HCT116 (cell line): Measurements from ENCODE around the gene CBX1.

Experiments used
- EZH2 ChIP-seq: fragments of 200-600 bp; sonication (generic); IDR thresholded peaks from 2 replicates; pipeline ENCODE4 v1.6.1; 2017; ENCODE audit warnings: antibody characterized with exemption, mixed run types
- EZH2phosphoT487 ChIP-seq: fragments of 200-600 bp; IDR thresholded peaks from 2 replicates; pipeline ENCODE4 v1.6.1; 2018; ENCODE audit warnings: antibody characterized with exemption, borderline replicate concordance
- TF ChIP-seq, protein P1 (sequence below), 3 experiments: fragments of 200-600 bp in 1 of 3; sonication (generic) in 1 of 3; IDR thresholded peaks in 2 of 3; conservative IDR thresholded peaks in 1 of 3; 2 replicates each; pipeline ENCODE4 v1.5.1; 2012 to 2017; ENCODE audit warnings: low read depth in 2 of 3, low read length in 2 of 3, antibody characterized with exemption in 1 of 3, borderline replicate concordance in 1 of 3, control low read depth in 1 of 3, mild to moderate bottlenecking in 1 of 3, mixed read lengths in 1 of 3, mixed run types in 1 of 3, moderate library complexity in 1 of 3; ENCODE audit not compliant: insufficient read depth in 1 of 3
- TF ChIP-seq, protein P2 (sequence below): IDR thresholded peaks from 2 replicates; pipeline ENCODE4 v1.6.1; 2012

DNA sequence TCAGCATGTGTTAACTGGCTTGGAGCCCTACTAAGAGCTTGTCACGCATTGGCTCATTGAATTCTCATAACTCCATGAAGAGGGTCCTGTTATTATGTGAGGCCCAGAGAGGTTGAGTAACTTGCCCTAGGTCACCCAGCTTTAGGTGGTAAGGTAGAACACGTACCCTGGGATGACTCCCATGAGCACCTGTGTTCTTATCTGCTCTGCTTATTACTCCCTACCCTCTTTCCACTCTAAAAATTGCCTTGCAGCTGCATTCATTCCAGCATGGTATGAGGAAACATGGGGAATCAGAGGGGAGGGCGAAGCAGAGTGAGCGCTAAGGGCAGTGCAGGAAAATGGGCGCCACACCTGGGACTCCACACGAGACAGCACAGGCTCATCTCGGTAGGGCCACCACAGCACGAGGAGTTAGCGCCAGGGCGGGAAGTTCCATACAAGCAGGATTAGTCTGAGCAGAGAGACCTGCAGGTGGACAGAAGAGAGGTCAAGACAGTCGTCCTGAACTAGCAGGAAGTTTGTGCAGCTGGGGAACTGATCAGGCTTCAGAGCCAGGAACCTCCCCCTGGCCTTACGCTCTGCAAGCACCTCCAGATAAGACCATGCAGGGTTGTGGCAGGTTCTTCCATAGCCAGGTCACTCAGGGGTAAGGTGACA is 73.8 kb downstream of the CBX1 start:
- TF ChIP-seq EZH2phosphoT487 (no peak), EZH2 (no peak)
- TF ChIP-seq, protein P1, sequence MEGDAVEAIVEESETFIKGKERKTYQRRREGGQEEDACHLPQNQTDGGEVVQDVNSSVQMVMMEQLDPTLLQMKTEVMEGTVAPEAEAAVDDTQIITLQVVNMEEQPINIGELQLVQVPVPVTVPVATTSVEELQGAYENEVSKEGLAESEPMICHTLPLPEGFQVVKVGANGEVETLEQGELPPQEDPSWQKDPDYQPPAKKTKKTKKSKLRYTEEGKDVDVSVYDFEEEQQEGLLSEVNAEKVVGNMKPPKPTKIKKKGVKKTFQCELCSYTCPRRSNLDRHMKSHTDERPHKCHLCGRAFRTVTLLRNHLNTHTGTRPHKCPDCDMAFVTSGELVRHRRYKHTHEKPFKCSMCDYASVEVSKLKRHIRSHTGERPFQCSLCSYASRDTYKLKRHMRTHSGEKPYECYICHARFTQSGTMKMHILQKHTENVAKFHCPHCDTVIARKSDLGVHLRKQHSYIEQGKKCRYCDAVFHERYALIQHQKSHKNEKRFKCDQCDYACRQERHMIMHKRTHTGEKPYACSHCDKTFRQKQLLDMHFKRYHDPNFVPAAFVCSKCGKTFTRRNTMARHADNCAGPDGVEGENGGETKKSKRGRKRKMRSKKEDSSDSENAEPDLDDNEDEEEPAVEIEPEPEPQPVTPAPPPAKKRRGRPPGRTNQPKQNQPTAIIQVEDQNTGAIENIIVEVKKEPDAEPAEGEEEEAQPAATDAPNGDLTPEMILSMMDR (IDR thresholded peaks at IDR 0.05 in 2 of 3, conservative IDR thresholded peaks at IDR 0.05 in 1 of 3; ENCODE audit: borderline replicate concordance in 1 of 3, insufficient read depth in 1 of 3, low read depth in 2 of 3, low read length in 2 of 3), result no peak
- TF ChIP-seq, protein P2, sequence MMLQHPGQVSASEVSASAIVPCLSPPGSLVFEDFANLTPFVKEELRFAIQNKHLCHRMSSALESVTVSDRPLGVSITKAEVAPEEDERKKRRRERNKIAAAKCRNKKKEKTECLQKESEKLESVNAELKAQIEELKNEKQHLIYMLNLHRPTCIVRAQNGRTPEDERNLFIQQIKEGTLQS, result no peak
